Gastrocnemius medialis (tissue), 4 donors: ENCODE measurements around the gene AKAP6. TPM values are rescaled to one million over a fixed set of nuclear protein-coding genes. Genes with fewer than 3 reads are reported as not detected.
"Not testable (repeated sequence)": the region's sequence is repeated elsewhere in the genome, so short reads cannot be mapped to it uniquely, and the experiment has no call there.

ENCODE experiments used
- ATAC-seq, 2 donors: fragments of 150-250 bp; one replicate each; pipeline ENCODE4 v1.9.1; 2016
- DNase-seq, 2 donors: peaks; one replicate each; pipeline ENCODE4 v3.0.0-alpha.2; 2019
- H3K27ac ChIP-seq, 4 donors: fragments of 200-600 bp; sonication (generic); 1 replicate in 1 of 4; 2 replicates in 3 of 4; pipeline ENCODE4 v1.5.1; 2016 to 2018; ENCODE audit warnings: mild to moderate bottlenecking in 2 of 4, moderate library complexity in 1 of 4
- H3K27me3 ChIP-seq, 3 donors: fragments of 200-600 bp; sonication (generic) in 2 of 3; 1 replicate in 1 of 3; 2 replicates in 2 of 3; pipeline versions ENCODE4 v1.5.1 to v1.6.0; 2016 to 2019; ENCODE audit warnings: mild to moderate bottlenecking in 1 of 3, moderate library complexity in 1 of 3
- H3K36me3 ChIP-seq, 2 donors: fragments of 200-600 bp; sonication (generic) in 1 of 2; one replicate each; pipeline ENCODE4 v1.5.1; 2017 to 2018
- H3K4me1 ChIP-seq, 2 donors: fragments of 200-600 bp; sonication (generic) in 1 of 2; one replicate each; pipeline ENCODE4 v1.5.1; 2016 to 2017; ENCODE audit warnings: mild to moderate bottlenecking in 2 of 2
- H3K4me3 ChIP-seq, 4 donors: fragments of 200-600 bp; sonication (generic) in 3 of 4; 1 replicate in 1 of 4; 2 replicates in 3 of 4; pipeline ENCODE4 v1.5.1; 2016 to 2019; ENCODE audit warnings: mild to moderate bottlenecking in 2 of 4
- H3K9me3 ChIP-seq, 3 donors: fragments of 200-600 bp; sonication (generic) in 2 of 3; 1 replicate in 1 of 3; 2 replicates in 2 of 3; pipeline ENCODE4 v1.5.1; 2016 to 2019
- CTCF ChIP-seq, 5 experiments: fragments of 450-650 bp in 3 of 5; fragments of 200-600 bp in 2 of 5; sonication (generic) in 2 of 5; IDR thresholded peaks in 4 of 5; conservative IDR thresholded peaks in 1 of 5; 1 replicate in 4 of 5; 2 replicates in 1 of 5; pipeline ENCODE4 v1.5.1; 2016 to 2019; ENCODE audit warnings: antibody characterized with exemption in 5 of 5, mild to moderate bottlenecking in 3 of 5, moderate library complexity in 3 of 5
- POLR2A ChIP-seq, 2 donors: fragments of 450-650 bp; IDR thresholded peaks; one replicate each; pipeline ENCODE4 v1.6.1; 2017; ENCODE audit warnings: antibody characterized with exemption in 2 of 2, mild to moderate bottlenecking in 2 of 2, moderate library complexity in 2 of 2
- in situ Hi-C, 4 donors: fragments of 200-750 bp; cut with MboI; loops; one replicate each; pipeline versions ENCODE4 v1.15.0 to v1.8.0; 2017; ENCODE audit warnings: low sequenced_read_pairs in 4 of 4
- intact Hi-C: fragments of 100-400 bp; cut with DNase I; formaldehyde crosslinking; loops from one replicate; pipeline ENCODE4 v1.15.1; 2023; ENCODE audit warnings: low total_unique reads
- total RNA-seq, 4 donors: library from RNA; depleted of rRNA; stranded (reverse); fragments of >200 nt; gene quantifications; one replicate each; pipeline versions ENCODE4 v1.1.0 to v1.2.3, GENCODE V29; 2016

AKAP6 gene
- total RNA-seq, 4 donors from 2014 or later = 23.2 to 59.2 (median 32.1) TPM

GRCh38 chr14:32381869-32382268 is 52.8 kb downstream of the AKAP6 start:
- ATAC-seq (no peak), DNase-seq (no peak)
- Histone ChIP-seq H3K9me3 (no peaks in the 10 kb centered on the region), H3K27ac (no peak overlapping the region), H3K4me3 (no peak overlapping the region), H3K4me1 (peaks cover 3 to 6% of the 10 kb centered on the region in 2 donors), H3K36me3 (no peaks in the 10 kb centered on the region), H3K27me3 (no peaks in the 10 kb centered on the region)
- TF ChIP-seq CTCF (IDR thresholded peaks at IDR 0.05 in 4 of 5, conservative IDR thresholded peaks at IDR 0.05 in 1 of 5) (no peak), POLR2A (IDR thresholded peaks at IDR 0.05) (no peak)
- in situ Hi-C loops = no loop called here
- intact Hi-C loops = no loop called here

GRCh38 chr14:32382704-32383103 is 53.6 kb downstream of the AKAP6 start:
- Histone ChIP-seq H3K4me3 (no peak overlapping the region), H3K27ac (no peak overlapping the region), H3K36me3 (no peaks in the 10 kb centered on the region), H3K27me3 (no peaks in the 10 kb centered on the region), H3K9me3 (no peaks in the 10 kb centered on the region), H3K4me1 (peaks cover 3 to 6% of the 10 kb centered on the region in 2 donors)
- intact Hi-C loops (no loop called here), in situ Hi-C loops (no loop called here)
- no peak for ATAC-seq
- TF ChIP-seq CTCF (IDR thresholded peaks at IDR 0.05 in 4 of 5, conservative IDR thresholded peaks at IDR 0.05 in 1 of 5) (no peak), POLR2A (IDR thresholded peaks at IDR 0.05) (no peak)
- no peak for DNase-seq

GRCh38 chr14:32383364-32384009 is 54.4 kb downstream of the AKAP6 start:
- H3K27ac ChIP-seq = no peak overlapping the region
- no peaks in the 10 kb centered on the region for H3K27me3 ChIP-seq
- DNase-seq = no peak
- no peak overlapping the region for H3K4me3 ChIP-seq
- no peaks in the 10 kb centered on the region for H3K36me3 ChIP-seq
- H3K9me3 ChIP-seq = no peaks in the 10 kb centered on the region
- in situ Hi-C loops = no loop called here
- peaks cover 3 to 6% of the 10 kb centered on the region in 2 donors for H3K4me1 ChIP-seq
- TF ChIP-seq CTCF (IDR thresholded peaks at IDR 0.05 in 4 of 5, conservative IDR thresholded peaks at IDR 0.05 in 1 of 5) (no peak), POLR2A (IDR thresholded peaks at IDR 0.05) (no peak)
- ATAC-seq = no peak
- intact Hi-C loops = no loop called here

- H3K27ac ChIP-seq = no peak overlapping the region
- no peaks in the 10 kb centered on the region for H3K36me3 ChIP-seq
- no peak for DNase-seq
- ATAC-seq = no peak
- H3K27me3 ChIP-seq = no peaks in the 10 kb centered on the region
- peaks cover 3 to 4% of the 10 kb centered on the region in 2 donors for H3K4me1 ChIP-seq
- TF ChIP-seq CTCF (IDR thresholded peaks at IDR 0.05 in 4 of 5, conservative IDR thresholded peaks at IDR 0.05 in 1 of 5) = no peak
- TF ChIP-seq POLR2A (IDR thresholded peaks at IDR 0.05) = no peak
- H3K9me3 ChIP-seq = no peaks in the 10 kb centered on the region
- in situ Hi-C loops (no loop called here), intact Hi-C loops (no loop called here)
- H3K4me3 ChIP-seq = no peak overlapping the region
These were observed 55.4 kb downstream of the AKAP6 start for GRCh38 chr14:32384464-32384863.

GRCh38 chr14:32387295-32387694 is 58.2 kb downstream of the AKAP6 start:
- H3K4me3 ChIP-seq, in situ Hi-C loops, intact Hi-C loops, H3K9me3 ChIP-seq, H3K27ac ChIP-seq, H3K4me1 ChIP-seq, DNase-seq, ATAC-seq, H3K27me3 ChIP-seq, H3K36me3 ChIP-seq: not testable (repeated sequence)
